Kidney epithelial cell (primary cell): Measurements from ENCODE around the gene ACVR2B. TPM values are rescaled to one million over a fixed set of nuclear protein-coding genes. Genes with fewer than 3 reads are reported as not detected.

Source experiments
- DNase-seq: peaks from one replicate; pipeline ENCODE4 v3.0.0-alpha.2; 2010; ENCODE audit warnings: low read depth
- H3K27me3 ChIP-seq: 2 replicates; pipeline ENCODE4 v1.6.0; 2011; ENCODE audit warnings: low read length; ENCODE audit not compliant: control insufficient read depth, insufficient read depth
- H3K36me3 ChIP-seq: 2 replicates; pipeline ENCODE4 v1.5.1; 2011; ENCODE audit warnings: low read length; ENCODE audit not compliant: control insufficient read depth, insufficient read depth
- H3K4me3 ChIP-seq: 2 replicates; pipeline ENCODE4 v1.5.1; 2011; ENCODE audit warnings: low read depth, mild to moderate bottlenecking, control low read depth, low read length
- total RNA-seq: library from RNA; depleted of rRNA; stranded (reverse); fragments of >200 nt; gene quantifications from 2 replicates; pipeline ENCODE4 v1.2.3, GENCODE V29; 2015
- TF ChIP-seq, protein P1 (sequence below): IDR thresholded peaks from 2 replicates; pipeline ENCODE4 v1.5.1; 2011; ENCODE audit warnings: mild to moderate bottlenecking, moderate library complexity, low read length, control low read depth, inconsistent platforms; ENCODE audit not compliant: insufficient read depth, poor library complexity, severe bottlenecking

Gene ACVR2B
- total RNA-seq, 1 donor from 2014 or later = 16.1 TPM

- Histone ChIP-seq H3K27me3 (no peaks in the 10 kb centered on the region), H3K4me3 (no peak overlapping the region), H3K36me3 (peaks cover 1% of the 10 kb centered on the region)
- TF ChIP-seq, protein P1, sequence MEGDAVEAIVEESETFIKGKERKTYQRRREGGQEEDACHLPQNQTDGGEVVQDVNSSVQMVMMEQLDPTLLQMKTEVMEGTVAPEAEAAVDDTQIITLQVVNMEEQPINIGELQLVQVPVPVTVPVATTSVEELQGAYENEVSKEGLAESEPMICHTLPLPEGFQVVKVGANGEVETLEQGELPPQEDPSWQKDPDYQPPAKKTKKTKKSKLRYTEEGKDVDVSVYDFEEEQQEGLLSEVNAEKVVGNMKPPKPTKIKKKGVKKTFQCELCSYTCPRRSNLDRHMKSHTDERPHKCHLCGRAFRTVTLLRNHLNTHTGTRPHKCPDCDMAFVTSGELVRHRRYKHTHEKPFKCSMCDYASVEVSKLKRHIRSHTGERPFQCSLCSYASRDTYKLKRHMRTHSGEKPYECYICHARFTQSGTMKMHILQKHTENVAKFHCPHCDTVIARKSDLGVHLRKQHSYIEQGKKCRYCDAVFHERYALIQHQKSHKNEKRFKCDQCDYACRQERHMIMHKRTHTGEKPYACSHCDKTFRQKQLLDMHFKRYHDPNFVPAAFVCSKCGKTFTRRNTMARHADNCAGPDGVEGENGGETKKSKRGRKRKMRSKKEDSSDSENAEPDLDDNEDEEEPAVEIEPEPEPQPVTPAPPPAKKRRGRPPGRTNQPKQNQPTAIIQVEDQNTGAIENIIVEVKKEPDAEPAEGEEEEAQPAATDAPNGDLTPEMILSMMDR = no peak
- no peak for DNase-seq
Observed at GRCh38 chr3:38477057-38477820, 23.5 kb downstream of the ACVR2B start.

- TF ChIP-seq, protein P1 = no peak
- Histone ChIP-seq H3K4me3 (no peak overlapping the region), H3K36me3 (peaks cover 3% of the 10 kb centered on the region), H3K27me3 (no peaks in the 10 kb centered on the region)
- DNase-seq = no peak
Observed at GRCh38 chr3:38477839-38478450, 24.3 kb downstream of the ACVR2B start.

DNA sequence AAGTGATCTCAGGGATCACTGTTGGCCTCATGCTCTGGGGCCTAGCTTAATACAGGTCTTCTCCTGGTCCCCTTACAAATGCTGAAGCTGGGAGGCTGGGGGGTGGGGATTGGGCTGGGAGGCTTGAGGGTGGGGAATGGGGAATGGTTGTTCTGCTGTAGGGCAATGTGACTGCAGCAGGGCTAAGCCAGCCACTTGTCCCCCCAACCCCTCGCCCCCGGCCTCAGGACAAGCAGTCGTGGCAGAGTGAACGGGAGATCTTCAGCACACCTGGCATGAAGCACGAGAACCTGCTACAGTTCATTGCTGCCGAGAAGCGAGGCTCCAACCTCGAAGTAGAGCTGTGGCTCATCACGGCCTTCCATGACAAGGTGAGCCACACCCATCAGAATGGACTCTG, 25.2 kb downstream of the ACVR2B start:
- Histone ChIP-seq H3K27me3 (no peaks in the 10 kb centered on the region), H3K36me3 (peaks cover 5% of the 10 kb centered on the region), H3K4me3 (no peak overlapping the region)
- no peak for DNase-seq
- TF ChIP-seq, protein P1 = no peak

- TF ChIP-seq, protein P1 = peak; percentile 85
- Histone ChIP-seq H3K4me3 (no peak overlapping the region), H3K27me3 (no peaks in the 10 kb centered on the region), H3K36me3 (peaks cover 5% of the 10 kb centered on the region)
- no peak for DNase-seq
Observed at GRCh38 chr3:38479431-38480092, 25.9 kb downstream of the ACVR2B start.

GRCh38 chr3:38480093-38480445, 26.4 kb downstream of the ACVR2B start:
- H3K27me3 ChIP-seq = no peaks in the 10 kb centered on the region
- no peak for DNase-seq
- TF ChIP-seq, protein P1 = no peak
- H3K4me3 ChIP-seq = no peak overlapping the region
- H3K36me3 ChIP-seq = peaks cover 5% of the 10 kb centered on the region
